Activated naive CD4-positive, alpha-beta T cell treated with anti-CD3 and anti-CD28 coated beads for 36 hours (primary cell): ENCODE data around the gene PPP2R1A. TPM values are rescaled to one million over a fixed set of nuclear protein-coding genes. Genes with fewer than 3 reads are reported as not detected.

ENCODE experiments used
- CTCF ChIA-PET: fragments of 350-600 bp; sonication (Branson Sonifier 250); formaldehyde crosslinking; loops from one replicate; lab custom pipeline; 2021; ENCODE audit warnings: antibody characterized with exemption; lab: Charles Lee
- DNase-seq: peaks from one replicate; pipeline ENCODE4 v3.0.0-alpha.2; 2020
- H3K27ac Mint-ChIP-seq: one replicate; pipeline ENCODE4 v1.8.0; 2021; ENCODE audit warnings: mild to moderate bottlenecking, mixed read lengths
- H3K27me3 Mint-ChIP-seq: one replicate; pipeline ENCODE4 v1.8.0; 2021; ENCODE audit warnings: low read depth, mixed read lengths
- H3K36me3 Mint-ChIP-seq: one replicate; pipeline ENCODE4 v1.8.0; 2021; ENCODE audit warnings: low read depth, mixed read lengths
- H3K4me1 Mint-ChIP-seq: one replicate; pipeline ENCODE4 v1.8.0; 2021; ENCODE audit warnings: low read depth, mixed read lengths
- H3K4me3 Mint-ChIP-seq: one replicate; pipeline ENCODE4 v1.8.0; 2021; ENCODE audit warnings: mild to moderate bottlenecking, moderate library complexity, mixed read lengths
- H3K9me3 Mint-ChIP-seq: one replicate; pipeline ENCODE4 v1.8.0; 2021; ENCODE audit warnings: mixed read lengths
- intact Hi-C: fragments of 100-400 bp; cut with micrococcal nuclease; formaldehyde crosslinking; loops from one replicate; pipeline ENCODE4 v1.15.1; 2023
- microRNA-seq: library from miRNA; unstranded; fragments of <30 nt; microRNA quantifications from one replicate; pipeline ENCODE4 v1.2.0, GENCODE V29; 2022; ENCODE audit warnings: borderline microRNAs expressed, borderline replicate concordance
- total RNA-seq, 2 experiments: library from RNA; stranded (reverse); gene quantifications; one replicate each; pipeline ENCODE4 v1.2.3, GENCODE V29; 2021

Gene PPP2R1A
- total RNA-seq, 2 experiments from 2014 or later: 228 to 232 TPM

- intact Hi-C loops: no loop called here
- DNase-seq: peak; percentile 7
- CTCF ChIA-PET: no interaction called here
- Mint-ChIP-seq H3K4me3 (peak overlapping the region; percentile 96), H3K27ac (peak overlapping the region; percentile 91), H3K4me1 (peaks cover 28% of the 10 kb centered on the region), H3K36me3 (peaks cover 48% of the 10 kb centered on the region), H3K9me3 (peaks cover 32% of the 10 kb centered on the region), H3K27me3 (no peaks in the 10 kb centered on the region)
These were observed 80.5 kb downstream of the PPP2R1A start for GRCh38 chr19:52270266-52270885.

GRCh38 chr19:52273301-52273700 is 83.4 kb downstream of the PPP2R1A start:
- H3K36me3 Mint-ChIP-seq: peaks cover 74% of the 10 kb centered on the region
- H3K4me3 Mint-ChIP-seq: no peak overlapping the region
- DNase-seq: no peak
- intact Hi-C loops: no loop called here
- H3K27ac Mint-ChIP-seq: no peak overlapping the region
- peaks cover 44% of the 10 kb centered on the region for H3K4me1 Mint-ChIP-seq
- CTCF ChIA-PET: no interaction called here
- peaks cover 47% of the 10 kb centered on the region for H3K9me3 Mint-ChIP-seq
- H3K27me3 Mint-ChIP-seq: no peaks in the 10 kb centered on the region

GRCh38 chr19:52274191-52274590 is 84.3 kb downstream of the PPP2R1A start:
- CTCF ChIA-PET: no interaction called here
- Mint-ChIP-seq H3K4me3 (no peak overlapping the region), H3K27ac (no peak overlapping the region), H3K36me3 (peaks cover 83% of the 10 kb centered on the region), H3K4me1 (peaks cover 49% of the 10 kb centered on the region), H3K27me3 (no peaks in the 10 kb centered on the region), H3K9me3 (peaks cover 55% of the 10 kb centered on the region)
- no peak for DNase-seq
- intact Hi-C loops: no loop called here

- H3K36me3 Mint-ChIP-seq: peaks cover 79% of the 10 kb centered on the region
- no peaks in the 10 kb centered on the region for H3K27me3 Mint-ChIP-seq
- CTCF ChIA-PET: no interaction called here
- DNase-seq: no peak
- H3K27ac Mint-ChIP-seq: no peak overlapping the region
- H3K4me3 Mint-ChIP-seq: no peak overlapping the region
- intact Hi-C loops: no loop called here
- H3K4me1 Mint-ChIP-seq: peaks cover 41% of the 10 kb centered on the region
- peaks cover 56% of the 10 kb centered on the region for H3K9me3 Mint-ChIP-seq
These were observed 86.1 kb downstream of the PPP2R1A start for GRCh38 chr19:52275988-52276387.

- no peaks in the 10 kb centered on the region for H3K27me3 Mint-ChIP-seq
- H3K4me1 Mint-ChIP-seq: peaks cover 32% of the 10 kb centered on the region
- H3K9me3 Mint-ChIP-seq: peaks cover 56% of the 10 kb centered on the region
- intact Hi-C loops: no loop called here
- CTCF ChIA-PET: interaction anchor here (0.7 kb wide), 1 partner anchor 40 kb away, joined by 3 read pairs; no protein-coding TSS in a partner anchor
- H3K36me3 Mint-ChIP-seq: peaks cover 79% of the 10 kb centered on the region
- no peak overlapping the region for H3K4me3 Mint-ChIP-seq
- no peak overlapping the region for H3K27ac Mint-ChIP-seq
- no peak for DNase-seq
These were observed 87.6 kb downstream of the PPP2R1A start for GRCh38 chr19:52277471-52277870.

Small RNA genes lying within 50 kb of the gene (microRNA-seq; reads per million reads assigned to microRNA genes)
- not detected for gene MIR6801

Other genes with a start within 250 kb of the PPP2R1A start
- 1 to 10 TPM; 6.6 to 6.7 TPM for gene ZNF350, start 203.2 kb upstream of the PPP2R1A start, total RNA-seq
- gene ZNF615, start 181.8 kb upstream of the PPP2R1A start, total RNA-seq: 1 to 10 TPM; 6.8 to 7.9 TPM
- 1 to 10 TPM; 7.5 to 8.2 TPM for gene ZNF614, start 161.7 kb upstream of the PPP2R1A start, total RNA-seq
- gene ZNF432, start 141.2 kb upstream of the PPP2R1A start, total RNA-seq: 1 to 10 TPM; 6.2 to 6.7 TPM
- gene ZNF841, start 94.3 kb upstream of the PPP2R1A start, total RNA-seq: 10 to 100 TPM; 13.3 to 15.5 TPM
- 1 to 10 TPM; 7.6 to 8.7 TPM for gene ZNF616, start 50.1 kb upstream of the PPP2R1A start, total RNA-seq
- gene ZNF836, start 18.4 kb upstream of the PPP2R1A start, total RNA-seq: 10 to 100 TPM; 10.7 to 11.1 TPM
- 10 to 100 TPM; 22.3 to 23.6 TPM for gene ZNF766, start 79.5 kb downstream of the PPP2R1A start, total RNA-seq
- gene ZNF480, start 107.1 kb downstream of the PPP2R1A start, total RNA-seq: 1 to 10 TPM; 3.7 to 4.2 TPM
- gene ZNF610, start 146.2 kb downstream of the PPP2R1A start, total RNA-seq: under 1 TPM; 0.64 TPM
- 1 to 10 TPM; 8.3 to 8.4 TPM for gene ZNF880, start 179.9 kb downstream of the PPP2R1A start, total RNA-seq
- gene ZNF528, start 207.8 kb downstream of the PPP2R1A start, total RNA-seq: 1 to 10 TPM; 2.9 to 3.7 TPM
- gene ZNF534, start 239.1 kb downstream of the PPP2R1A start, total RNA-seq: not detected